ENCODE results near the gene DGLUCY. TPM values are rescaled to one million over a fixed set of nuclear protein-coding genes. Genes with fewer than 3 reads are reported as not detected.

Gene DGLUCY
- total RNA-seq, 1 experiment from 2014 or later, result 67.0 TPM

DNA sequence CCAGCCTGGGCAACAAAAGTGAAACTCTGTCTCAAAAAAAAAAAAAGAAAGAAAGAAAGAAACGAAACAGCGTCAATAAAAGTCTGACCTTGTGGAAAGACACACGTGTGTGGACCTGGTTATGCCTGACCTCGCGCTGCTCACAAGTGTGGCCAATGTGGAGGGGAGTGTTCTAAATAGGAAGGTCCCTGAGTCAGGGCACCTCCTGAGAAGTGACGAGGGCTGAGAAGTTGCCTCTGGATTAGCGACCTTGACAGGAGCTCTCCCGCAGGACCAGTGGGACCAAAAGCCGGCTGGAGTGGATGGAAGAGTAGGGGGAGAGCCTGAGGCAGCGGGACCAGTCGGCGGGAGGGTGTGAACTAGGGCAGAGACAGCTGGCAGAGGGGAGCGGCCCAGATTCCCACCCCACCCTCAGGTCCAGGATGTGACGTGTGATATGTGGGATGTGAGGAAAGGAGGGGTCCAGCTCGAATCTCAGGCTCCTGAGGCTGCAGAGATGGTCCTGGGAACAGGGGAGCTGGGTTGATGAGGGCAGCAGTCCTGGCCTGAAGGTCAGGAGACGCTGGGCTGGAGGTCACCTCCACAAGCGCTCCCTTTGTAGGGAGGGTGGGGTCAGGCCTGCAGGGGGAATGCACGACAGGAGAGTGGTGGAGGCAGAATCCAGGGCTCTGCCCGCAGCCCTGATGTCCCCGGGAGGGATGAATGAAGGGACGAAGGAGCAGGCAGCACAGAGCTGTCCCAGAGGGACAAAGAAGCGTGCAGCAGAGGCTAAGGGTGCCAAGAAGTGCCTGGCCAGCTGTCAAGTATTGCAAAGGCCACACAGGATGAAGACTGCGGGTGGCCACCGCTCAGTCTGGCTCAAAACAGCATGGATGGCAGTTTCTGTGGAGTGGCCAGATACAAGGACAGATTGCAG, 155.5 kb downstream of the DGLUCY start:
- H3K9ac ChIP-seq (ENCODE audit: low read length), result no peak overlapping the region
- POLR2A ChIA-PET, result no interaction called here
- no TSS peak for BruUV-seq (replicated peaks)
- no peaks in the 10 kb centered on the region for H3K9me2 ChIP-seq (ENCODE audit: insufficient read depth)
- no peaks in the 10 kb centered on the region for H3K27me3 ChIP-seq (ENCODE audit: insufficient read depth, low read length)
- H3K27ac ChIP-seq (ENCODE audit: low read depth, low read length), result no peak overlapping the region
- CTCF ChIA-PET, result no interaction called here
- no peak overlapping the region for H3K4me2 ChIP-seq (ENCODE audit: low read length)
- H4K20me1 ChIP-seq (ENCODE audit: insufficient read depth), result no peaks in the 10 kb centered on the region
- H3K4me1 ChIP-seq (ENCODE audit: control insufficient read depth in 1 of 2, insufficient read depth in 2 of 2, low read length in 2 of 2), result no peaks in the 10 kb centered on the region
- no peaks in the 10 kb centered on the region for H3K9me3 ChIP-seq (ENCODE audit: control insufficient read depth in 1 of 2, insufficient read depth in 1 of 2, low read depth in 1 of 2, low read length in 2 of 2)
- DNase-seq (ENCODE audit: low read depth, low spot score) (no peak), ATAC-seq (no peak)
- intact Hi-C loops (cut with micrococcal nuclease), result no loop called here
- RAD21 ChIA-PET (ENCODE audit: low non-redundant PET in 1 of 2, low total read pairs in 2 of 2, uncharacterized antibody in 2 of 2, unreplicated experiment in 2 of 2), result no interaction called here
- TF ChIP-seq, protein P1, sequence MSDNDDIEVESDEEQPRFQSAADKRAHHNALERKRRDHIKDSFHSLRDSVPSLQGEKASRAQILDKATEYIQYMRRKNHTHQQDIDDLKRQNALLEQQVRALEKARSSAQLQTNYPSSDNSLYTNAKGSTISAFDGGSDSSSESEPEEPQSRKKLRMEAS (IDR thresholded peaks at IDR 0.05), result no peak
- TF ChIP-seq FOSL1 (IDR thresholded peaks at IDR 0.05; ENCODE audit: low read depth) (no peak), YY1 (IDR thresholded peaks at IDR 0.05; ENCODE audit: extremely low read depth, insufficient replicate concordance, low read depth, low read length) (no peak), ELF1 (IDR thresholded peaks at IDR 0.05; ENCODE audit: borderline replicate concordance, low read depth) (no peak), RAD21 (IDR thresholded peaks at IDR 0.05; ENCODE audit: low read depth) (no peak), ZFX (IDR thresholded peaks at IDR 0.05) (no peak), EZH2phosphoT487 (IDR thresholded peaks at IDR 0.05; ENCODE audit: borderline replicate concordance) (no peak), JUND (IDR thresholded peaks at IDR 0.05) (no peak), SIN3A (IDR thresholded peaks at IDR 0.05; ENCODE audit: low read depth) (no peak), ZBTB33 (IDR thresholded peaks at IDR 0.05; ENCODE audit: extremely low read depth, insufficient replicate concordance, low read length) (no peak), ATF3 (IDR thresholded peaks at IDR 0.05) (no peak), POLR2A (IDR thresholded peaks at IDR 0.05; ENCODE audit: borderline replicate concordance, extremely low read depth, insufficient read depth, insufficient read length) (no peak), SRF (IDR thresholded peaks at IDR 0.05; ENCODE audit: low read depth) (no peak), ZNF274 (IDR thresholded peaks at IDR 0.05; ENCODE audit: low read depth, low read length) (no peak), CBX3 (IDR thresholded peaks at IDR 0.05; ENCODE audit: low read depth) (no peak), EGR1 (IDR thresholded peaks at IDR 0.05; ENCODE audit: low read depth) (no peak)
- TF ChIP-seq, protein P2, sequence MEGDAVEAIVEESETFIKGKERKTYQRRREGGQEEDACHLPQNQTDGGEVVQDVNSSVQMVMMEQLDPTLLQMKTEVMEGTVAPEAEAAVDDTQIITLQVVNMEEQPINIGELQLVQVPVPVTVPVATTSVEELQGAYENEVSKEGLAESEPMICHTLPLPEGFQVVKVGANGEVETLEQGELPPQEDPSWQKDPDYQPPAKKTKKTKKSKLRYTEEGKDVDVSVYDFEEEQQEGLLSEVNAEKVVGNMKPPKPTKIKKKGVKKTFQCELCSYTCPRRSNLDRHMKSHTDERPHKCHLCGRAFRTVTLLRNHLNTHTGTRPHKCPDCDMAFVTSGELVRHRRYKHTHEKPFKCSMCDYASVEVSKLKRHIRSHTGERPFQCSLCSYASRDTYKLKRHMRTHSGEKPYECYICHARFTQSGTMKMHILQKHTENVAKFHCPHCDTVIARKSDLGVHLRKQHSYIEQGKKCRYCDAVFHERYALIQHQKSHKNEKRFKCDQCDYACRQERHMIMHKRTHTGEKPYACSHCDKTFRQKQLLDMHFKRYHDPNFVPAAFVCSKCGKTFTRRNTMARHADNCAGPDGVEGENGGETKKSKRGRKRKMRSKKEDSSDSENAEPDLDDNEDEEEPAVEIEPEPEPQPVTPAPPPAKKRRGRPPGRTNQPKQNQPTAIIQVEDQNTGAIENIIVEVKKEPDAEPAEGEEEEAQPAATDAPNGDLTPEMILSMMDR (IDR thresholded peaks at IDR 0.05 in 2 of 3, conservative IDR thresholded peaks at IDR 0.05 in 1 of 3; ENCODE audit: borderline replicate concordance in 1 of 3, insufficient read depth in 1 of 3, low read depth in 2 of 3, low read length in 2 of 3), result no peak
- H3K36me3 ChIP-seq (ENCODE audit: control insufficient read depth in 1 of 2, insufficient read depth in 2 of 2, low read length in 2 of 2), result no peaks in the 10 kb centered on the region
- no peak overlapping the region for H2AFZ ChIP-seq (ENCODE audit: low read depth, low read length, poor library complexity, severe bottlenecking)
- H3K79me2 ChIP-seq (ENCODE audit: insufficient read depth, low read length), result no peaks in the 10 kb centered on the region
- no peak overlapping the region for H3K4me3 ChIP-seq (replicated peaks in 1 of 2; ENCODE audit: low read depth in 1 of 2, low read length in 2 of 2)
